ENCODE data around the gene CARD11.
"Not testable (repeated sequence)": the region's sequence is repeated elsewhere in the genome, so short reads cannot be mapped to it uniquely, and the experiment has no call there.

CARD11 gene

GRCh38 chr7:2922866-2923265 lies 120.8 kb downstream of the CARD11 start:
- DNase-seq = no peak

GRCh38 chr7:2922348-2922691 lies 121.3 kb downstream of the CARD11 start:
- no peak for DNase-seq

GRCh38 chr7:2921653-2922347 lies 121.9 kb downstream of the CARD11 start:
- DNase-seq = peak; percentile 58

- peak; percentile 36 for DNase-seq
These were observed 122.6 kb downstream of the CARD11 start for GRCh38 chr7:2920956-2921652.

DNA sequence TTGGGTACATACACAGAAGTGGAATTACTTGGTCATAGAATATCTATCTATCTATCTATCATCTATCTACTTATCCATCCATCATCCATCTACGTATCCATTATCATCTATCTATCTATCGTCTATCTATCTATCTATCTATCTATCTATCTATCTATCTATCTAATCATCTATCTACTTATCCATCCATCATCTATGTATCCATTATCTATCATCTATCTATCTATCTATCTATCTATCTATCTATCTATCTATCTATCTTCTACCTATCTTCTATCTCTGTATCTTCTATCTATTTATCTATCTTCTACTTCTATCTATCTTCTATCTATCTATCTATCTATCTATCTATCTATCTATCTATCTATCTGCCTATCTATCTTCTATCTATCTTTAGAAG lies 123.2 kb downstream of the CARD11 start:
- not testable (repeated sequence) for DNase-seq

GRCh38 chr7:2920041-2920440 lies 123.6 kb downstream of the CARD11 start:
- no peak for DNase-seq

DNA sequence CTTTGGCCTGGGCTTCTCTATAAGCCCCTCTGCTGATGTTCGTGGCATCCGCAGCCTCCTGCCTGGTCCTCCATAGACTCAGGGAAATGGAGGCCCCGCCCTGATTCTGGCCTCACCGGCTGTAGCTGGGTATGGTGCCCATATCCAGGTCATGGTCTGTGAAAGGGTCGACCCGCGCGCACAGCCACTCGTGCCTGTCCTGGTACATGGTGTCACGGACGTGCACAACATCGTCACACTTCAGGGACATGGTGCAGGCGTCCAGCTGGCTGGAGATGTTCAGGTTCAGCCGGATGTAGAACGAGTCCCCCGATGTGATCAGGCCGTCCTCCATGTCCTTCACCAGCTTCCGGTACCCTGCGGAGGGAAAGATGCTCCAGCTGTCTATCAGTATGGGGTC lies 124.4 kb downstream of the CARD11 start:
- DNase-seq = no peak

GRCh38 chr7:2918406-2918805 lies 125.3 kb downstream of the CARD11 start:
- no peak for DNase-seq

GRCh38 chr7:2915023-2915422 lies 128.6 kb downstream of the CARD11 start:
- no peak for DNase-seq

DNA sequence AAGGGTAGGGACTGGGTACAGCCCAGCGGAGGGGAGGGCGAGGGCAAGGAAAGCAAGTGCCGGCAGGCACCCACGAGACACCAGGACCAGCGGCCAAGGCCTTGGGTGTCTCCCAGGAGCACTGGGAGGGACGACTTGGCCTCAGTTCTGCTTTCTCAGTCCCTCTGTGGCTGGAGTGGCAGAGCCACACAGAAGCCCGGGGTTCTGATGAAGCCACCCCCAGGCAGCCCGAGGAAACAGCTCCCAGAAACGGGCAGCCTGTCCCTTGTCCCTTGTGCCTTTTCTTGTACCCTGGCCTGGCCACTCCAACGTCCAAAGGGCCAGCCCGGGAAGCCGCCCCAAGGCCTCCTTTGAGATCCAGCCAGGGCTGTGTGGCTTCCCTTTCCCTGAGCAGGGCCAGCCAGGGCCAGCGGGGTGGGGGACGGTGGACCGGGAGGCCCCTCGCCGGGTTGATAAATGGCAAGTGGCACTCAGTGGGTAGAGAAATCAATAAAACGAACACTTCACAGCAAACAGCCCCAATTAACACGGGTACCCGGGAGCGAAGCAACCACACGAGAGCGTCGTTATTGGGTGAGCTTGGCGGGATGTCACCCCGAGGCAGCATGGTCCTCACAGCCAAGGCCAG lies 129.8 kb downstream of the CARD11 start:
- DNase-seq = no peak

GRCh38 chr7:2912684-2913439 lies 130.8 kb downstream of the CARD11 start:
- DNase-seq = no peak

GRCh38 chr7:2911466-2911865 lies 132.2 kb downstream of the CARD11 start:
- no peak for DNase-seq

DNA sequence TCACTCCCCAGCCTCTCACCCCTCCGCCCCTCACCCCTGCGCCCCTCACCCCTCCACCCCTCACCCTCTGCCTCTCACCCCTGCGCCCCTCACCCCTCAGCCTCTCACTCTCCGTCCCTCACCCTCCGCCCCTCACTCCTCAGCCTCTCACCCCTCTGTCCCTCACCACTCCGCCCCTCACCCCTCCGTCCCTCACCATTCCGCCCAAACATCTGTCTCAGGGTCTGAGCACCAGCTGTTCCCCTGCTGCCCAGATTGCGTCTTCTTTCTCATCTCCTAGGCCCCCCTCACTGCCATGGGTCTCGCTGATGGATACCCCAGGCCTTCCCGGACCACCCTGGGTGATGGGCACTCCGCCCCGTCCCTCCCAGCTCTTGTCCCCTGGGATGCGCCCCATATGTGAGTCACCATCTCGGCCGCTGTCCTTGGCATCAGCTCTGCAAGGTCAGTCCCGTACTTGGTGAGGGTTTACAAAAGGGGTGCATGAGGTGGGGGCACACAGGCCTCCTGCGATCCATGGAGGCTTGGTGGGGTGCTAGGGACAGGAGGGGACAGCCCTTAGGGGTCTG lies 134.1 kb downstream of the CARD11 start:
- DNase-seq = no peak

GRCh38 chr7:2909043-2909442 lies 134.6 kb downstream of the CARD11 start:
- DNase-seq = no peak

GRCh38 chr7:2908103-2908683 lies 135.5 kb downstream of the CARD11 start:
- DNase-seq = no peak

- DNase-seq = no peak
These were observed 137.3 kb downstream of the CARD11 start for GRCh38 chr7:2906197-2906931.

DNA sequence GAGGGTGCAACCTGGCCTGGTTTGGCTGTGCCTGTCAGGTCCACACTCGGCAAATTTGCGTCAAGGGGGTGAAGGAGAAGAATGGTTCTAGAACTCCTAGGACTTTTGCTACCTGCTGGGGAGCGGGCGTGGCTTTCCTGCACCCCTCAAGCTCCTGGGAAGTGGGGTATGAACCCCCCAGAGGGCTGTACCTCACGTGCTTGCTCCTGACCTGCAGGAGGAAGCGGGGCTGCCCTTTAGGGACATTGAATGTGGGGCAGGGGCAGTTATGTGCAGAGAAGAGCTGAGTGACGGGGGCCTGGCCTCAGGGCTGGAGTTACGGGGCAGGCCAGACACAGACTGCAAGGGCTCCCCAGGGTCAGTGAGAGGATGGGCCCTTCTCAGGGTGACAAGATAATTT lies 138.2 kb downstream of the CARD11 start:
- DNase-seq = no peak

GRCh38 chr7:2905027-2905426 lies 138.6 kb downstream of the CARD11 start:
- DNase-seq = no peak

GRCh38 chr7:2904202-2904601 lies 139.5 kb downstream of the CARD11 start:
- DNase-seq = no peak

- no peak for DNase-seq
These were observed 139.9 kb downstream of the CARD11 start for GRCh38 chr7:2903682-2904162.

DNA sequence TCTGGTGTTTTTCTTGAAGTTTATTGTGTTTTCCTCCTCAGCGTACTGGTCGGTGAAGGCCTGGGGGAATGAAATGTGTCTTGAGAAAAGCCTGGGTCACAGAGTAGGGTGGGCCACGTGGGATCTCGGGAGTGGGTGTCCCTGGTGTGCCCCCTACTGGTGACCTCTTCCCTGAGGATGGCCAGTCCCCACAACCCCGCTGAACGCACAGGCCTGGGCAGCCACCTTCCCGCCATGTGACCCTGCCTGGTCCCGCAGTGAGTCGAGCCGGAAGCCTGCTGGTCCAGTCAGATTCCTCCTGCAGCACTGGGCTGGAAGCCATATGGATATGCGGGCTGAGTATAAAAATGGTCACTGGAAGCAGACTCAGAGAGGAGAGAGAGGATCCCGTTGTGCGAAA lies 146.6 kb downstream of the CARD11 start:
- no peak for DNase-seq

GRCh38 chr7:2896131-2896530 lies 147.5 kb downstream of the CARD11 start:
- peak; percentile 95 for DNase-seq

Measured in eye (tissue), 1 donor.